ENCODE data around the gene ERVFRD-1. TPM values are rescaled to one million over a fixed set of nuclear protein-coding genes. Genes with fewer than 3 reads are reported as not detected.
A peak's percentile ranks its signal among the peaks of the same experiment; 100 is the strongest.

The ERVFRD-1 gene
- total RNA-seq, result under 1 TPM in 1 of 2 donors, not detected in 1; 0.09 TPM
- long read RNA-seq, result 0 reads

- DNase-seq (no peak), ATAC-seq (no peak)
- intact Hi-C loops (cut with DNase I), result no loop called here
These were observed at the start of gene ERVFRD-1 for GRCh38 chr6:11110921-11111768. Gene ERVFRD-1 (minus strand): TSS chr6:11111725. CDS start chr6:11105310, 6,415 bp downstream.

- DNase-seq, result no peak
- intact Hi-C loops (cut with DNase I), result no loop called here
- ATAC-seq, result no peak
These were observed 48.7 kb upstream of the ERVFRD-1 start for GRCh38 chr6:11160199-11160598.

- ATAC-seq, result no peak
- no peak for DNase-seq
- intact Hi-C loops (cut with DNase I), result no loop called here
These were observed 44.1 kb upstream of the ERVFRD-1 start for GRCh38 chr6:11155589-11155988.

GRCh38 chr6:11153447-11153846, 41.9 kb upstream of the ERVFRD-1 start:
- DNase-seq (no peak), ATAC-seq (no peak)
- intact Hi-C loops (cut with DNase I), result no loop called here

GRCh38 chr6:11152581-11152980, 41.1 kb upstream of the ERVFRD-1 start:
- intact Hi-C loops (cut with DNase I), result no loop called here
- ATAC-seq (no peak), DNase-seq (no peak)

- ATAC-seq (no peak), DNase-seq (no peak)
- intact Hi-C loops (cut with DNase I), result no loop called here
These were observed 40.0 kb upstream of the ERVFRD-1 start for GRCh38 chr6:11151488-11151887.

- intact Hi-C loops (cut with DNase I), result no loop called here
- ATAC-seq (no peak), DNase-seq (no peak)
These were observed 38.0 kb upstream of the ERVFRD-1 start for GRCh38 chr6:11149551-11149950.

- DNase-seq (no peak), ATAC-seq (no peak)
- intact Hi-C loops (cut with DNase I), result loop anchor here in 1 of 2 donors (2.0 kb wide), 1 partner anchor 347 kb away; no protein-coding TSS in a partner anchor
These were observed 34.7 kb upstream of the ERVFRD-1 start for GRCh38 chr6:11146117-11146826.

GRCh38 chr6:11144393-11144851, 32.9 kb upstream of the ERVFRD-1 start:
- DNase-seq, result peak; percentile 84
- intact Hi-C loops (cut with DNase I), result loop anchor here in 1 of 2 donors (1.0 to 5.0 kb wide), 2 partner anchors 352 to 433 kb away; no protein-coding TSS in a partner anchor
- ATAC-seq, result peak; percentile 92 to 95

- ATAC-seq (peak in 1 of 2 donors; percentile 81), DNase-seq (peak; percentile 81)
- intact Hi-C loops (cut with DNase I), result loop anchor here in 1 of 2 donors (1.0 to 5.0 kb wide), 2 partner anchors 353 to 434 kb away; no protein-coding TSS in a partner anchor
These were observed 32.2 kb upstream of the ERVFRD-1 start for GRCh38 chr6:11143394-11144371.

- no peak for ATAC-seq
These were observed 30.9 kb upstream of the ERVFRD-1 start for GRCh38 chr6:11142296-11143027.

GRCh38 chr6:11141295-11141694, 29.8 kb upstream of the ERVFRD-1 start:
- intact Hi-C loops (cut with DNase I), result loop anchor here in 1 of 2 donors (5.0 kb wide), 1 partner anchor 436 kb away; no protein-coding TSS in a partner anchor
- DNase-seq (no peak), ATAC-seq (no peak)

More at GRCh38 chr6:11142296-11143027, 30.9 kb upstream of the ERVFRD-1 start:
- DNase-seq, result no peak
- intact Hi-C loops (cut with DNase I), result loop anchor here in 1 of 2 donors (5.0 kb wide), 1 partner anchor 435 kb away; no protein-coding TSS in a partner anchor

GRCh38 chr6:11140056-11140455, 28.5 kb upstream of the ERVFRD-1 start:
- intact Hi-C loops (cut with DNase I), result loop anchor here in 1 of 2 donors (5.0 kb wide), 1 partner anchor 437 kb away; no protein-coding TSS in a partner anchor
- ATAC-seq (no peak), DNase-seq (no peak)

GRCh38 chr6:11139051-11139960, 27.8 kb upstream of the ERVFRD-1 start:
- peak; percentile 30 to 77 for ATAC-seq
- no peak for DNase-seq
- intact Hi-C loops (cut with DNase I), result no loop called here

- intact Hi-C loops (cut with DNase I), result no loop called here
- DNase-seq (no peak), ATAC-seq (no peak)
These were observed 25.3 kb upstream of the ERVFRD-1 start for GRCh38 chr6:11136809-11137208.

GRCh38 chr6:11133281-11133680, 21.8 kb upstream of the ERVFRD-1 start:
- DNase-seq, result no peak
- ATAC-seq, result no peak
- intact Hi-C loops (cut with DNase I), result no loop called here
